Stimulated activated CD4-positive, alpha-beta T cell treated with anti-CD3 and anti-CD28 coated beads, Interleukin-2, amount 100 ng/mL, for 4 hours (primary cell): Measurements from ENCODE around the gene WDR72.
"Not testable (repeated sequence)": the region's sequence is repeated elsewhere in the genome, so short reads cannot be mapped to it uniquely, and the experiment has no call there.

Source experiments
- DNase-seq: peaks from one replicate; pipeline ENCODE4 v3.0.0-alpha.2; 2020; ENCODE audit warnings: low read depth

The WDR72 gene

DNA sequence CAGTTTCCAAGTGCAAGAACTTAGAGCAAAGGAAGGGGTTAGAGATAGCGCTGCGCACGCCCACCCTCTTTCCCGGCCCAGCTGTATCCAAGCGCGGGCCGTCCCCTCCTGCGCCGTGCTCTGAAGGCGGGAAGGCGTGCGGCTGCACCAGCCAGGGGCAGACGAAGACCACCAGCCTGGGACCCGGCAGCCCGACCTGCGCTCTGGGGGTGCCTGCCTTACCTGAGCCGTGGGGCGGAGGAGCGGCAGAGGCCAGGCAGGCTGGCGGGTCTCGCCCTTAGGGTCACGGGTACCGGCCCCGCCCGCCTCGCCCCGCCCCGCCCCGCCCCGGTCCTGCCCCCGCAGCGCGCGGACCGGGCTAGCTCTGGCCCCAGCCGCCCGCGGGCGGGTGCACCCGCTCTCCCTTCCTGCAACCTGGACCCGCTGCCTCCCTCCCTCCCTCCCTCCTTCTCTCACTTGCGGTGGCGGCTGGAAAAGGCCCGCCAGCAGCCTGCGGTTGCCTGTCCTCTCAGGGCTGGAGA lies at the start of gene WDR72:
Gene WDR72 (minus strand): TSS at position 253 of the 521 bp plus-strand sequence. CDS start 26,514 bp downstream, outside the sequence.
- no peak for DNase-seq

DNA sequence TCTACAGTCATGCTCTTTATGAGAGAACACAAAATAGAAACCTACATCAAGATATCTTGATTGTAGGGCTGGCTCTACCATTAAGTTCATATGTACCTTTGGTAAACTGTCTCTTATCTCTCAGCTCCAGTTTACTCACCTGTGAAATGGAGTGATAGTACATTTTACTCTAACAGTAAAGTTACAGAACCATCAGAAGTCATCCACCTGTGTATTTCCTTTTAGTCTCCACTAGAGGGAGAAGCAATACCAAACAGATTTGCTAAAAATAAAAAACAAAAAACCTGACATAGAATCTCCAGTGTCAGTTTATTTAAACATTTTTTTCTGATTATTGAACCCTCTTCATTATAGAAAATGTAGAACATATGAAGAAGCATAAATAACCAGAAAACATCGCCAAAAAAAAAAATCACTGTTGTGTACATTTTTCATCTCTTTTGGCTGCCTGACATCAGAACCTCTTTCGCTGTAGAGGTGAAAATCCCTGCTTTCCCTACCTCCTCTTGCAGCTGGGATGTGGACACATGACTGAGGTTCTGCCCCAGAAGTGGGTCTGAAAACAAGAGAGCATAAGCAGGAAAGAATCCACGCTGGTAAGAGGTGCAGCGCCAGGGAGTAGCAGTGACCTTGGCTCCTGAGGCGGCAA lies 48.7 kb upstream of the WDR72 start:
- DNase-seq = no peak

GRCh38 chr15:53807501-53807900 lies 48.0 kb upstream of the WDR72 start:
- DNase-seq = no peak

GRCh38 chr15:53802672-53803071 lies 43.2 kb upstream of the WDR72 start:
- no peak for DNase-seq

DNA sequence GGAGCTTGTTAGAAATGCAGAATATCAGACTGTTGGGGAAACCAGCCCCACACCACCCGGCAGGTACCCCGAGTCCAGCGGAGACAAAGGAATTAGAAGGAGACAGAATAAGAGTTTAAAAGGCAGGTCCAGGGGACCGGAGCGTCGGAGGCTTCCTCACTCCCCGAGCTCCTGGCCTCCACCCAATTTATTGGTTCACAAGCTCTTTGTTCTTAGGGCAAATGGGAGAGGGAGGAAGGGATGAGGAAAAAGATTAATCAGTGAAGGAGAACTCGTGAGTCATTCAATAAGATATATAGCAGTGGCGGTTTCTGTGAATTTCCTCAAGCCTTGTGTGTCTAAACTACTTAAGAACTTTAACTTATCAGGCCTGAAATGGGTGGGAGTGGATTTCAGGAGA lies 32.1 kb upstream of the WDR72 start:
- DNase-seq = no peak

DNA sequence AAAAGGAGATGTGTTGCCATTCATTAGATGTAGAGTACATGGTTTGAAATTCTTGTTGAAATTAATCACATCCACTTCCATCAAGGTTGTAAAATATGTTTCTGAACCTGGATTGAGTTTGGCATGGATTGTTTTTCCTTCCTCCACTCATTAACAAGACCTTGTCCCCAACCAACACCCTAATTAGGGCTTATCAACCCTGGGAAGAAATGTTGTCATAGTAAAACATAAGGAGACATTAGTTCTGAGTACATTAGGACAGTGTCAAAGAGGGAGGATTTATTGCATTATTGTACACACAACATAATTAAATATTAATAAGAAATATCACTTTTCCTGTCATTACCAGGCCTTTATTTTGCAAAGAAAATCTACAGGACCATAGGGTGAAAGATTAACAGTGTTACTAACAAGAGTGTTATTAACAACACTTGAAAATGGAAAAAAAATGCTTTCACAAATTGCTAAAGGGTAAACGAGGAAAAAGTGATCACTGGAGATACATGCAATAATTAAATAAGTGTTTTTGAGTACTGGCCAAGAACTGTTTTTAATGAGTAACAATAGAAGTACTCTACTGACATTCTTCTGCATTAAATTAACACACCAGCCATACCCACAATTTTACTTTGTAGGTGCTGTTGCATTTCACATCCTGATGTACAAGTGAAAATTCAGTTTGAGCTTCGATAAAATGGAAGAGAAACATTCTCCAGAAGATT lies 30.4 kb upstream of the WDR72 start:
- no peak for DNase-seq

GRCh38 chr15:53786401-53786800 lies 26.9 kb upstream of the WDR72 start:
- DNase-seq = no peak

- not testable (repeated sequence) for DNase-seq
Measured at GRCh38 chr15:53785241-53785640, 25.8 kb upstream of the WDR72 start.

- no peak for DNase-seq
Measured at GRCh38 chr15:53762916-53763315, 3.5 kb upstream of the WDR72 start.

DNA sequence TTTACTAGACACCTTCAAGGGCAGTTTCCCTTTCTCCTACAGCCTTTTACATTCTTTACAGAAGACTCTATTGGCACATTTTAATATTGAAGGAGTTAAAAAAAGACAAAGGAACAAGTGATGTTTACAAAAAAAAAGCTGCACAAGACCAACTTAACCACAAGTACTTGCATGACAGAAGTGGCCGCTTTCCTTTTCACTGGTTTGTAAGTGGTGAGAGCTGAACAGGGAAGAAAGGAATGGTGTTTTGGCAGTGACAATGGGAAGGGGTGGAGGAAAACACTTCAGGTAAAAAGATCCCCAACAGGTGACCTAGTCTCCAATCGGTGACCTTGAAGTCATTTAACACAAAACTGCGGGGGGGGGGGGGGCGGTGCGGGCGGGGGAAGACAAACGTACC lies 1.1 kb downstream of the WDR72 start:
- DNase-seq = no peak

- DNase-seq = no peak
Measured at GRCh38 chr15:53757906-53758305, 1.6 kb downstream of the WDR72 start.

GRCh38 chr15:53753813-53754212 lies 5.7 kb downstream of the WDR72 start:
- no peak for DNase-seq

DNA sequence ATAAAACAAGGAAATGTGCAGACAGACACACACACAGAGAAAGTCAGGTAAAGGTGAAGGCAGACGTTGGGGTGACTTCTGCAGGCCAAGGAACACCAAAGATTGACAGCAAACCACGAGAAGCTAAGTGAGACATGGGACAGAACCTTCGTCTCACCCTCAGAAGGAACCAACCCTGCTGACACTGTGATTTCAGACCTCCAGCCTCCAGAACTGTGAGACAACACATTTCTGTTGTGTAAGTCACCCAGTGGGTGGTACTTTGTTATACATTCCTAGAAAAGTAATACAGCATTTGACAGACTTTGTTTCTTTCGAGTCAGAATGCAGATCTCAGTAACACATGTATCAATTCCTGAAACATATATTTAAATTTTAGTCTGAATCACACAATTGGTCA lies 7.1 kb downstream of the WDR72 start:
- DNase-seq = no peak

DNA sequence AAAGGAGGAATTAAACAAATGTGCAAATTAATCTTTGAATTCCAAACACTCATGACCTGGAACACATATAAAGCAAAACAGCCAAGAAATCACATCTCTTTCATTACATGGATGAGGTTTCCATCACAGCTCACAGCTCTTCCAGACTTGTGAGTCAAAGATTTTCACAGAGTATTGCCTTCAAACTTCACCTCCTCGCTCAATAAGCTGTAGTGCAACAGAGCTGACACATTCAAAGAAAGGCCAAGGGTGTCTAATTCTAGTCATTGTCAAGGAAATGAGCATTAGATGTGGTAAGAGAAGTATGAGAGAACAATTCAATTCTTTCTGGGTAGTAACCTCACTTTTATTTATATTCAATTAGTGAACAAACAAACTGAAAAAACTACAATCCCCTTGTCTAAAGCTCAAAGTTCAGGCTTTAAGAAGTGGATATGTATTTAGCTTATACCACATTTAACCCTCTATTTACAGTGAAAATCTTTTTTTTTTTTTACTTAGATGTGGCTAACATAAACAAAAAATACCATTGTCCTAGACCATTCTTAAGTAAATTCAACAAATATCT lies 11.9 kb downstream of the WDR72 start:
- no peak for DNase-seq

GRCh38 chr15:53746101-53746500 lies 13.4 kb downstream of the WDR72 start:
- DNase-seq = no peak

DNA sequence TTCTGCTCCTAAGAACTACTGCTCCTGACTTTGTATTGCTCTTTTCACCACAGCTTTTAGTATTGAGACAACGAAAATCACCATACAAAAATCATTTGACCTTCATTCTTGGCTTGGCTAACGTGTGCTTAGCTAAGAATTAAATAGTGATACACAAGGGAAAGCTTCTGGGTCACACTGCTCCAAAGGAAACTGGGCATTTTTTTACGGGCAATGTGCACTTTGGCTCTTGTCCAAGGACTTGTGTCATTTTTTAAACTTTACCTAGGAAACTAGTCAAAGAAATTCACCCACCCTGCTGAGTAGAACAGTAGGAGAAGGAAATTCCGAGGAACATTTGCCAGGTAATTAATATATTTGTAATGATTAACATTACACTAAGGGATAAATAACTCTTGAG lies 19.8 kb downstream of the WDR72 start:
- DNase-seq = no peak

GRCh38 chr15:53739187-53739586 lies 20.3 kb downstream of the WDR72 start:
- DNase-seq = no peak

- DNase-seq = no peak
Measured at GRCh38 chr15:53721334-53722087, 38.0 kb downstream of the WDR72 start.

DNA sequence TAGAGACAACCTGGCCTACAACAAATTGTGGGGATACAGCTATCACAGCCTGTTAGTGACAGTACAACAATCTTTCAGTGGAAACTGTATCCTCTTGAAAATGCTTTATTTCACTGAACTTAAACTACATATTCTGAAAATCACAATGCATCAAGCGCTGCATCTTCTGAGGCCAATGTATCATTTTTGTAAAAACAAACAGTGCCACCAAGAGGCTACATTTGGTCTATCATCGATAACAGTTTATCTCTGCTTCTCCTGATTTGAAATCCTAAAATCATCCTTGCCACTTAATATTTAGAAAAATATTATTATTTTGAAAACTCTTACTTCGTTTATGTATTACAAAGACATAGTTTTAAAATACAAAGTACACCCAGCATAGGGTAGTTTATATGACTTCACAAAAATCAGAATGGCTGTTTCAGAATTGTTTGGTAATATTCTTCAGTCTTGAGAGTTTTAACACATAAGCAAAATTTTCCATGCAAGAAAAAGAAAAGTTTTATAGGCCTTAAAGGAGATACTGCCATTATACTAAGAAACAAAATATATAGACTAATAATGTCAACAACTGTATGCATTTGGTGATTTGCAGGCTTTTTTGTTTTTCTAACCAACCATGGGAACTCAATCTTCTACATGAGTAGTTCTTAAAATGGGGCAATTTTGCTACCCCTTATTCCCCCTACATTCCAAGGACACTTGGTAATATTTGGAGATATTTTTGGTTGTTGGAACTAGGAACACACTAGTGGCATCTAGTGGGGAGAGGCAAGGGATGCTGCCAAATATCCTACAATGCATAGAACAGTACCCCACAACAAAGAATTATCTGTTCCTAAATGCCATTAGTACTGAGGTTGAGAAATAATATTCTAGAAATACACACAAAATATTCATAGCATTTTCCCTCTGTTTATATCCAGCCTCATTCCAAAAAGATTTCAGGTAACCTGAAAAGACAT lies 42.3 kb downstream of the WDR72 start:
- DNase-seq = no peak

GRCh38 chr15:53713218-53713617 lies 46.2 kb downstream of the WDR72 start:
- no peak for DNase-seq

DNA sequence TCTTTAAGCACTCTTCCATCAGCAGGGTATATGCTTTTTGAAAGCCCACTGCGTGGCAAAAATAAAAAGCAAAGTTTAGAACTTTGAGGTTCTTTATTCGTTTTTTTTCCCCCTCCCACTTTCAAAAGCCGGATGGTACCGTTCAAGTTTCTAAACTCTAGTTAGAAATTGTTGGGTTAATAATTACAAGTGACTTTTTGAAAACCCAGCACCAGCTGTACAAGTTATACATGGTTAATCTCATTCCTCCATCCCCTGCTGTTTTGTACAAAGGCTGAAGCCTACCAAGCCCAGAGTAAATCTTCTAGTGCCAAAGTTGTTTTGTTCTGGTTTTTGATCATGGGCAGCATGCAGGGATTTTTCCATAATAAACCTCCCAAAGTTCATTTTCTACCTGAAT lies 48.6 kb downstream of the WDR72 start:
- DNase-seq = no peak
